Activated CD4-positive, alpha-beta T cell treated with anti-CD3 and anti-CD28 coated beads, Interleukin-2, amount 50 U/mL, for 1 hour (primary cell): ENCODE results near the gene PARD3B.

Source experiments
- DNase-seq: peaks from one replicate; pipeline ENCODE4 v3.0.0-alpha.2; 2020

PARD3B gene

GRCh38 chr2:205030695-205031094, 485.4 kb downstream of the PARD3B start:
- no peak for DNase-seq

GRCh38 chr2:205032093-205032551, 486.8 kb downstream of the PARD3B start:
- no peak for DNase-seq

GRCh38 chr2:205033431-205033830, 488.2 kb downstream of the PARD3B start:
- no peak for DNase-seq

- DNase-seq: no peak
Measured at GRCh38 chr2:205034034-205034433, 488.8 kb downstream of the PARD3B start.

GRCh38 chr2:205040323-205040722, 495.0 kb downstream of the PARD3B start:
- DNase-seq: no peak

GRCh38 chr2:205041472-205042130, 496.3 kb downstream of the PARD3B start:
- DNase-seq: no peak

- no peak for DNase-seq
Measured at GRCh38 chr2:205043285-205043684, 498.0 kb downstream of the PARD3B start.

- no peak for DNase-seq
Measured at GRCh38 chr2:205045706-205046105, 500.4 kb downstream of the PARD3B start.

- no peak for DNase-seq
Measured at GRCh38 chr2:205047273-205047839, 502.1 kb downstream of the PARD3B start.

- no peak for DNase-seq
Measured at GRCh38 chr2:205051417-205051816, 506.1 kb downstream of the PARD3B start.

- DNase-seq: no peak
Measured at GRCh38 chr2:205052781-205053180, 507.5 kb downstream of the PARD3B start.

- no peak for DNase-seq
Measured at GRCh38 chr2:205053827-205054410, 508.6 kb downstream of the PARD3B start.

- no peak for DNase-seq
Measured at GRCh38 chr2:205054789-205055188, 509.5 kb downstream of the PARD3B start.

GRCh38 chr2:205055251-205055650, 510.0 kb downstream of the PARD3B start:
- DNase-seq: no peak

GRCh38 chr2:205056151-205056561, 510.9 kb downstream of the PARD3B start:
- DNase-seq: no peak

GRCh38 chr2:205058409-205058808, 513.1 kb downstream of the PARD3B start:
- no peak for DNase-seq

GRCh38 chr2:205060269-205060668, 515.0 kb downstream of the PARD3B start:
- DNase-seq: no peak

GRCh38 chr2:205066081-205066480, 520.8 kb downstream of the PARD3B start:
- no peak for DNase-seq

- DNase-seq: no peak
Measured at GRCh38 chr2:205069928-205070327, 524.7 kb downstream of the PARD3B start.

GRCh38 chr2:205070889-205071288, 525.6 kb downstream of the PARD3B start:
- no peak for DNase-seq

- no peak for DNase-seq
Measured at GRCh38 chr2:205073433-205074020, 528.3 kb downstream of the PARD3B start.

- DNase-seq: no peak
Measured at GRCh38 chr2:205076405-205076804, 531.1 kb downstream of the PARD3B start.

GRCh38 chr2:205077159-205077558, 531.9 kb downstream of the PARD3B start:
- no peak for DNase-seq

- no peak for DNase-seq
Measured at GRCh38 chr2:205078762-205079161, 533.5 kb downstream of the PARD3B start.
